HEK293 (cell line): ENCODE data around the gene CDC14C.

ENCODE experiments used
- CTCF ChIP-seq: fragments of 450-650 bp; formaldehyde crosslinking; IDR thresholded peaks from 2 replicates; pipeline ENCODE4 v1.5.1; 2016; ENCODE audit warnings: missing biosample characterization, missing genetic modification characterization
- KLF9 ChIP-seq: fragments of 450-650 bp; formaldehyde crosslinking; IDR thresholded peaks from 2 replicates; pipeline ENCODE4 v1.5.1; 2016; ENCODE audit warnings: missing biosample characterization, missing genetic modification characterization, low read depth
- REST ChIP-seq: fragments of 450-650 bp; formaldehyde crosslinking; IDR thresholded peaks from 2 replicates; pipeline ENCODE4 v1.5.1; 2016; ENCODE audit warnings: missing biosample characterization, missing genetic modification characterization
- YY1 ChIP-seq: fragments of 450-650 bp; formaldehyde crosslinking; IDR thresholded peaks from 2 replicates; pipeline ENCODE4 v1.5.1; 2018; ENCODE audit warnings: missing biosample characterization, missing genetic modification characterization
- ZNF133 ChIP-seq: fragments of 450-650 bp; formaldehyde crosslinking; IDR thresholded peaks from 2 replicates; pipeline ENCODE4 v1.5.1; 2016; ENCODE audit warnings: missing biosample characterization, missing genetic modification characterization
- ZNF394 ChIP-seq: fragments of 450-650 bp; formaldehyde crosslinking; IDR thresholded peaks from 2 replicates; pipeline ENCODE4 v1.5.1; 2016; ENCODE audit warnings: missing biosample characterization, missing genetic modification characterization, mild to moderate bottlenecking, moderate library complexity, borderline replicate concordance
- ZNF544 ChIP-seq: fragments of 450-650 bp; formaldehyde crosslinking; IDR thresholded peaks from 2 replicates; pipeline ENCODE4 v1.5.0; 2017; ENCODE audit warnings: missing biosample characterization, missing genetic modification characterization
- ZNF785 ChIP-seq: fragments of 450-650 bp; formaldehyde crosslinking; IDR thresholded peaks from 2 replicates; pipeline ENCODE4 v1.5.1; 2016; ENCODE audit warnings: missing biosample characterization, missing genetic modification characterization

- TF ChIP-seq ZNF544 (tag by site-specific recombination) (no peak), ZNF133 (tag by site-specific recombination) (no peak), YY1 (tag by site-specific recombination) (no peak), CTCF (tag by site-specific recombination) (no peak), ZNF785 (tag by site-specific recombination) (no peak), ZNF394 (tag by site-specific recombination) (no peak), KLF9 (tag by site-specific recombination) (no peak), REST (tag by site-specific recombination) (no peak)
Observed at GRCh38 chr7:48932126-48932910, 8.0 kb downstream of the CDC14C start.
